ENCODE measurements around the gene GET4.
"Not testable (repeated sequence)": the region's sequence is repeated elsewhere in the genome, so short reads cannot be mapped to it uniquely, and the experiment has no call there.

GET4 gene

DNA sequence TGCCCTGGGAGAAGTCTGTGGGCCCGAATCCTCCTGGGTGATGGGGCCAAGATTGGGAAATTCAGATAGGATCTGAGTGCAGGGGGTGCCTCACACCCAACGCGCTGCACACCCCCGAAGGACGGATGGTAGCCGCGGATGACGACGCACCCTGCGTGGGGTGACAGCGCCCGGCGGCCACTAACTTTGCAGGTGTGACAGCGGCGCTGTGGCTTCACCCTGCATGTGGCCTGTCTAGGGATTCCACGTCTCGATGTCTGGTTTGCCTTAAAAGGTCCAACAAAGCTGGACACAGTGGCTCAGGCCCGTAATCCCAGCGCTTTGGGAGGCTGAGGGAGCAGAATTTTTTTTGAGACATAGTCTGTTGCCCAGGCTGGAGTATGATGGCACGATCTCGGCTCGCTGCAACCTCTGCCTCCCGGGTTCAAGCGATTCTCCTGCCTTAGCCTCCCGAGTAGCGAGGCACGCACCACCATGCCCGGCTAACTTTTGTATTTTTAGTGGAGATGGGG, 59.6 kb downstream of the GET4 start:
- in situ Hi-C loops (cut with MboI; ENCODE audit: low pct_unique_long_range_greater_than_20kb, low sequenced_read_pairs) = no loop called here
- DNase-seq = no peak

GRCh38 chr7:936386-937054, 60.2 kb downstream of the GET4 start:
- no peak for DNase-seq
- in situ Hi-C loops (cut with MboI; ENCODE audit: low pct_unique_long_range_greater_than_20kb, low sequenced_read_pairs) = no loop called here

GRCh38 chr7:937856-938484, 61.6 kb downstream of the GET4 start:
- in situ Hi-C loops (cut with MboI; ENCODE audit: low pct_unique_long_range_greater_than_20kb, low sequenced_read_pairs) = no loop called here

GRCh38 chr7:938546-939185, 62.3 kb downstream of the GET4 start:
- DNase-seq = no peak
- in situ Hi-C loops (cut with MboI; ENCODE audit: low pct_unique_long_range_greater_than_20kb, low sequenced_read_pairs) = no loop called here

More at GRCh38 chr7:937856-938484, 61.6 kb downstream of the GET4 start:
- no peak for DNase-seq

GRCh38 chr7:939843-940242, 63.5 kb downstream of the GET4 start:
- in situ Hi-C loops (cut with MboI; ENCODE audit: low pct_unique_long_range_greater_than_20kb, low sequenced_read_pairs) = no loop called here

DNA sequence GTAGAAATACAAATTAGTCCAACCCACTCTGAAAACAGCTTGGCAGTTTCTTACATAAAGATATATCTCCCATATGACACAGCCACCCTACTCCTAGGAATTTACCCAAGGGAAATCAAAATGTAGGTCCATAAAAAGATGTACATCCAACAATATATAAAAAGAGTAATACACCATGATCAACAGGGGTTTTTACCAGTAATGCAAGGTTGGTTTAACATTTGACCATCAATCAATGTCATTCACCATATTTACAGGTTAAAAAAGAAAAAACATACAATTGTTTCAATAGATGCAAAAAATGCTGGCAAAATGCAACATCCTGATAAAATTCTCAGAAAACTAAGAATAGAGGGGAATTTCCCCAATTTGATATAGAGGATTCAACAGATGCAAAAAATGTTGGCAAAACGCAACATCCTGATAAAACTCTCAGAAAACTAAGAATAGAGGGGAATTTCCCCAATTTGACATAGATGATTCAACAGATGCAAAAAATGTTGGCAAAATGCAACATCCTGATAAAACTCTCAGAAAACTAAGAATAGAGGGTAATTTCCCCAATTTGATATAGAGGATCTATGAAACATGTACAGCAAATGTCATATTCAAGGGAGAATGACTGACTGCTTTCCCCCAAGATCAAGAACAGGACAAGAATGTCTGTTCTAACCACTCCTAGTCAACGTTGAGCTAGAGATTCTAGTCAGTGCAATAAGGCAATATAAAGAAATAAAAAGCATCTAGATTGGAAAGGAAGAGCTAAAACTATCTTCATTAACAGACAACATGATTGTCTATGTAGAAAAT, 64.5 kb downstream of the GET4 start:
- in situ Hi-C loops (cut with MboI; ENCODE audit: low pct_unique_long_range_greater_than_20kb, low sequenced_read_pairs) = no loop called here
- DNase-seq = no peak

More at GRCh38 chr7:939843-940242, 63.5 kb downstream of the GET4 start:
- no peak for DNase-seq

GRCh38 chr7:943793-944192, 67.4 kb downstream of the GET4 start:
- DNase-seq; in situ Hi-C loops (cut with MboI; ENCODE audit: low pct_unique_long_range_greater_than_20kb, low sequenced_read_pairs): not testable (repeated sequence)

GRCh38 chr7:944744-945143, 68.4 kb downstream of the GET4 start:
- in situ Hi-C loops (cut with MboI; ENCODE audit: low pct_unique_long_range_greater_than_20kb, low sequenced_read_pairs) = no loop called here
- DNase-seq = no peak

DNA sequence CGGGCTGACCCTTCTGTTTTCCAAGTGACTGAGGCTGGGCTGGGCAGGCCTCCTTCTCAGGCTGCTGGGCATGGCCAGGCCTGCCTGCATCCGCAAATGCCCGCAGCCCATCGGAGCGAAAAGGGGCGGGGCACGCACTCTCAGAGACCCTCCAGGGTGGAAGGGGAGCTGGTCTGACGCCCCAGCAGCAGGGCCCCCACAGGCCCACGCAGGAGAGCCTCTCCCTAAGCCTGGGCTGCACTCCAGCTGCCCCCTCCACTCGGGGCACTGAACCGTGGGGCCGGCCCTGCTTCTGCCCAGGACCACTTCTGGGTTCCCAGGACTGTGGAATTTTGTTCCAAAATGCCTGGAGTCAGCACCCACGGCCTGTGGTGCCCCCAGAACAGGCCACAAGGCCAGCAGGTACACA, 68.8 kb downstream of the GET4 start:
- in situ Hi-C loops (cut with MboI; ENCODE audit: low pct_unique_long_range_greater_than_20kb, low sequenced_read_pairs) = no loop called here

GRCh38 chr7:945556-946255, 69.4 kb downstream of the GET4 start:
- in situ Hi-C loops (cut with MboI; ENCODE audit: low pct_unique_long_range_greater_than_20kb, low sequenced_read_pairs) = no loop called here
- DNase-seq = no peak

More for the DNA sequence above, 68.8 kb downstream of the GET4 start:
- DNase-seq = no peak
